Measurements from ENCODE around the gene MSI2. TPM values are rescaled to one million over a fixed set of nuclear protein-coding genes. Genes with fewer than 3 reads are reported as not detected.

MSI2 gene
- total RNA-seq, 3 donors from 2014 or later = 13.4 to 89.1 (median 71.1) TPM

- no peak for DNase-seq (ENCODE audit: low spot score in 2 of 2)
- no peaks in the 10 kb centered on the region for H3K4me1 ChIP-seq
- no peak overlapping the region for H3K4me3 ChIP-seq
- intact Hi-C loops (cut with DNase I; ENCODE audit: low total_unique reads) = no loop called here
- H3K36me3 ChIP-seq = no peaks in the 10 kb centered on the region
- TF ChIP-seq POLR2AphosphoS5 (IDR thresholded peaks at IDR 0.05) = no peak
- no peak for TF ChIP-seq POLR2A (IDR thresholded peaks at IDR 0.05)
- TF ChIP-seq CTCF (IDR thresholded peaks at IDR 0.05) = no peak
- no peaks in the 10 kb centered on the region for H3K27me3 ChIP-seq
- H3K27ac ChIP-seq = no peak overlapping the region
- H3K9me3 ChIP-seq = no peaks in the 10 kb centered on the region
These were observed 429.3 kb downstream of the MSI2 start for GRCh38 chr17:57685499-57686132.

- H3K27ac ChIP-seq = no peak overlapping the region
- H3K36me3 ChIP-seq = no peaks in the 10 kb centered on the region
- intact Hi-C loops (cut with DNase I; ENCODE audit: low total_unique reads) = no loop called here
- no peak for DNase-seq (ENCODE audit: low spot score in 2 of 2)
- H3K4me3 ChIP-seq = no peak overlapping the region
- no peak for TF ChIP-seq CTCF (IDR thresholded peaks at IDR 0.05)
- TF ChIP-seq POLR2A (IDR thresholded peaks at IDR 0.05) = no peak
- no peak for TF ChIP-seq POLR2AphosphoS5 (IDR thresholded peaks at IDR 0.05)
- no peaks in the 10 kb centered on the region for H3K9me3 ChIP-seq
- H3K27me3 ChIP-seq = no peaks in the 10 kb centered on the region
- H3K4me1 ChIP-seq = no peaks in the 10 kb centered on the region
These were observed 431.3 kb downstream of the MSI2 start for GRCh38 chr17:57687642-57688041.

GRCh38 chr17:57689254-57689653 is 432.9 kb downstream of the MSI2 start:
- intact Hi-C loops (cut with DNase I; ENCODE audit: low total_unique reads) = no loop called here
- Histone ChIP-seq H3K9me3 (no peaks in the 10 kb centered on the region), H3K36me3 (no peaks in the 10 kb centered on the region), H3K4me3 (no peak overlapping the region), H3K27ac (no peak overlapping the region), H3K27me3 (no peaks in the 10 kb centered on the region), H3K4me1 (no peaks in the 10 kb centered on the region)
- no peak for TF ChIP-seq POLR2AphosphoS5 (IDR thresholded peaks at IDR 0.05)
- TF ChIP-seq POLR2A (IDR thresholded peaks at IDR 0.05) = no peak
- no peak for TF ChIP-seq CTCF (IDR thresholded peaks at IDR 0.05)
- no peak for DNase-seq (ENCODE audit: low spot score in 2 of 2)

GRCh38 chr17:57691939-57692338 is 435.6 kb downstream of the MSI2 start:
- Histone ChIP-seq H3K27me3 (no peaks in the 10 kb centered on the region), H3K36me3 (no peaks in the 10 kb centered on the region), H3K9me3 (peaks cover 0 to 3% of the 10 kb centered on the region in 2 donors), H3K27ac (no peak overlapping the region), H3K4me3 (no peak overlapping the region), H3K4me1 (no peaks in the 10 kb centered on the region)
- no peak for DNase-seq (ENCODE audit: low spot score in 2 of 2)
- TF ChIP-seq CTCF (IDR thresholded peaks at IDR 0.05) = no peak
- TF ChIP-seq POLR2AphosphoS5 (IDR thresholded peaks at IDR 0.05) = no peak
- no peak for TF ChIP-seq POLR2A (IDR thresholded peaks at IDR 0.05)
- intact Hi-C loops (cut with DNase I; ENCODE audit: low total_unique reads) = no loop called here

GRCh38 chr17:57692770-57693169 is 436.4 kb downstream of the MSI2 start:
- Histone ChIP-seq H3K9me3 (peaks cover 0 to 3% of the 10 kb centered on the region in 2 donors), H3K4me3 (no peak overlapping the region), H3K27ac (no peak overlapping the region), H3K36me3 (no peaks in the 10 kb centered on the region), H3K27me3 (no peaks in the 10 kb centered on the region), H3K4me1 (no peaks in the 10 kb centered on the region)
- DNase-seq (ENCODE audit: low spot score in 2 of 2) = no peak
- intact Hi-C loops (cut with DNase I; ENCODE audit: low total_unique reads) = no loop called here
- TF ChIP-seq POLR2AphosphoS5 (IDR thresholded peaks at IDR 0.05) = no peak
- no peak for TF ChIP-seq CTCF (IDR thresholded peaks at IDR 0.05)
- no peak for TF ChIP-seq POLR2A (IDR thresholded peaks at IDR 0.05)
